ENCODE data around the gene KCNMA1.

KCNMA1 gene

GRCh38 chr10:77016855-77017254 lies 620.8 kb downstream of the KCNMA1 start:
- no peaks in the 10 kb centered on the region for H3K4me1 ChIP-seq

GRCh38 chr10:77016278-77016815 lies 621.3 kb downstream of the KCNMA1 start:
- Histone ChIP-seq H3K27me3 (ENCODE audit: control insufficient read depth, insufficient read depth, low read length) (no peaks in the 10 kb centered on the region), H3K4me1 (no peaks in the 10 kb centered on the region), H3K4me3 (ENCODE audit: low read depth, low read length) (no peak overlapping the region), H3K4me2 (ENCODE audit: low read length) (no peak overlapping the region), H2AFZ (no peak overlapping the region), H3K36me3 (ENCODE audit: control insufficient read depth, insufficient read depth, low read length) (no peaks in the 10 kb centered on the region), H3K79me2 (no peaks in the 10 kb centered on the region), H3K27ac (no peak overlapping the region), H3K9ac (no peak overlapping the region), H3K9me3 (ENCODE audit: control insufficient read depth, low read length) (no peaks in the 10 kb centered on the region)
- TF ChIP-seq CTCF (IDR thresholded peaks at IDR 0.05) = no peak

More at GRCh38 chr10:77016855-77017254, 620.8 kb downstream of the KCNMA1 start:
- no peak overlapping the region for H2AFZ ChIP-seq
- no peaks in the 10 kb centered on the region for H3K79me2 ChIP-seq
- no peak overlapping the region for H3K4me3 ChIP-seq (ENCODE audit: low read depth, low read length)
- no peak overlapping the region for H3K27ac ChIP-seq
- no peaks in the 10 kb centered on the region for H3K36me3 ChIP-seq (ENCODE audit: control insufficient read depth, insufficient read depth, low read length)
- no peak overlapping the region for H3K4me2 ChIP-seq (ENCODE audit: low read length)
- H3K9me3 ChIP-seq (ENCODE audit: control insufficient read depth, low read length) = no peaks in the 10 kb centered on the region
- TF ChIP-seq CTCF (IDR thresholded peaks at IDR 0.05) = no peak
- H3K9ac ChIP-seq = no peak overlapping the region
- no peaks in the 10 kb centered on the region for H3K27me3 ChIP-seq (ENCODE audit: control insufficient read depth, insufficient read depth, low read length)

GRCh38 chr10:77015360-77015759 lies 622.2 kb downstream of the KCNMA1 start:
- Histone ChIP-seq H3K4me2 (ENCODE audit: low read length) (no peak overlapping the region), H3K27ac (no peak overlapping the region), H3K9ac (no peak overlapping the region), H3K36me3 (ENCODE audit: control insufficient read depth, insufficient read depth, low read length) (no peaks in the 10 kb centered on the region), H3K4me1 (no peaks in the 10 kb centered on the region), H2AFZ (no peak overlapping the region), H3K9me3 (ENCODE audit: control insufficient read depth, low read length) (no peaks in the 10 kb centered on the region), H3K27me3 (ENCODE audit: control insufficient read depth, insufficient read depth, low read length) (no peaks in the 10 kb centered on the region), H3K79me2 (no peaks in the 10 kb centered on the region), H3K4me3 (ENCODE audit: low read depth, low read length) (no peak overlapping the region)
- no peak for TF ChIP-seq CTCF (IDR thresholded peaks at IDR 0.05)

- no peak for TF ChIP-seq CTCF (IDR thresholded peaks at IDR 0.05)
- no peak overlapping the region for H3K4me3 ChIP-seq (ENCODE audit: low read depth, low read length)
- H3K4me1 ChIP-seq = no peaks in the 10 kb centered on the region
- no peaks in the 10 kb centered on the region for H3K27me3 ChIP-seq (ENCODE audit: control insufficient read depth, insufficient read depth, low read length)
- H3K9ac ChIP-seq = no peak overlapping the region
- H3K79me2 ChIP-seq = no peaks in the 10 kb centered on the region
- H3K9me3 ChIP-seq (ENCODE audit: control insufficient read depth, low read length) = no peaks in the 10 kb centered on the region
- H3K4me2 ChIP-seq (ENCODE audit: low read length) = no peak overlapping the region
- no peak overlapping the region for H3K27ac ChIP-seq
- H3K36me3 ChIP-seq (ENCODE audit: control insufficient read depth, insufficient read depth, low read length) = no peaks in the 10 kb centered on the region
- H2AFZ ChIP-seq = no peak overlapping the region
Observed at GRCh38 chr10:77012812-77013500, 624.7 kb downstream of the KCNMA1 start.

Data from parathyroid adenoma (tissue), 2 donors.